Hematopoietic multipotent progenitor cell treated with erythropoietin and hydrocortisone succinate and interleukin-3 and kit ligand, for 6 days (in vitro differentiated cells): Measurements from ENCODE around the gene CCDC138.

Source experiments
- DNase-seq: peaks from one replicate; pipeline ENCODE4 v3.0.0-alpha.2; 2015

CCDC138 gene

GRCh38 chr2:108825736-108826135 lies 39.2 kb downstream of the CCDC138 start:
- DNase-seq: no peak

- DNase-seq: no peak
These were observed 43.2 kb downstream of the CCDC138 start for GRCh38 chr2:108829578-108830310.

GRCh38 chr2:108833219-108833618 lies 46.6 kb downstream of the CCDC138 start:
- DNase-seq: no peak

- no peak for DNase-seq
These were observed 48.0 kb downstream of the CCDC138 start for GRCh38 chr2:108834620-108835019.

- no peak for DNase-seq
These were observed 48.5 kb downstream of the CCDC138 start for GRCh38 chr2:108835040-108835439.

- no peak for DNase-seq
These were observed 50.6 kb downstream of the CCDC138 start for GRCh38 chr2:108837198-108837597.

- no peak for DNase-seq
These were observed 54.9 kb downstream of the CCDC138 start for GRCh38 chr2:108841506-108841905.

- peak; percentile 69 for DNase-seq
These were observed 59.4 kb downstream of the CCDC138 start for GRCh38 chr2:108845923-108846322.

- no peak for DNase-seq
These were observed 60.4 kb downstream of the CCDC138 start for GRCh38 chr2:108847000-108847399.

GRCh38 chr2:108852375-108852774 lies 65.8 kb downstream of the CCDC138 start:
- no peak for DNase-seq

- no peak for DNase-seq
These were observed 66.8 kb downstream of the CCDC138 start for GRCh38 chr2:108853421-108853820.

GRCh38 chr2:108854484-108854883 lies 67.9 kb downstream of the CCDC138 start:
- DNase-seq: no peak

GRCh38 chr2:108855194-108855593 lies 68.6 kb downstream of the CCDC138 start:
- peak; percentile 53 for DNase-seq

GRCh38 chr2:108858894-108859293 lies 72.3 kb downstream of the CCDC138 start:
- no peak for DNase-seq

GRCh38 chr2:108866041-108866440 lies 79.5 kb downstream of the CCDC138 start:
- no peak for DNase-seq

- no peak for DNase-seq
These were observed 82.3 kb downstream of the CCDC138 start for GRCh38 chr2:108868911-108869310.

GRCh38 chr2:108869542-108869941 lies 83.0 kb downstream of the CCDC138 start:
- no peak for DNase-seq

- DNase-seq: no peak
These were observed 83.6 kb downstream of the CCDC138 start for GRCh38 chr2:108870069-108870644.

- peak; percentile 9 for DNase-seq
These were observed 90.9 kb downstream of the CCDC138 start for GRCh38 chr2:108877506-108877905.

GRCh38 chr2:108878276-108878675 lies 91.7 kb downstream of the CCDC138 start:
- no peak for DNase-seq

GRCh38 chr2:108884619-108885018 lies 98.0 kb downstream of the CCDC138 start:
- no peak for DNase-seq

GRCh38 chr2:108889907-108890306 lies 103.3 kb downstream of the CCDC138 start:
- no peak for DNase-seq

GRCh38 chr2:108893277-108893676 lies 106.7 kb downstream of the CCDC138 start:
- no peak for DNase-seq

- DNase-seq: no peak
These were observed 108.2 kb downstream of the CCDC138 start for GRCh38 chr2:108894766-108895165.

- no peak for DNase-seq
These were observed 108.6 kb downstream of the CCDC138 start for GRCh38 chr2:108895188-108895587.
